SK-N-SH (cell line): ENCODE data around the gene COMMD3.

ENCODE experiments used
- CTCF ChIP-seq: fragments of 200-600 bp; sonication (generic); IDR thresholded peaks from 2 replicates; pipeline ENCODE4 v1.6.1; 2017; ENCODE audit warnings: antibody characterized with exemption, mild to moderate bottlenecking, moderate library complexity
- EP300 ChIP-seq, 2 experiments: IDR thresholded peaks; 2 replicates each; pipeline versions ENCODE4 v1.4.0 to v1.6.1; 2012; ENCODE audit warnings: borderline replicate concordance in 1 of 2, low read depth in 1 of 2, low read length in 1 of 2
- JUND ChIP-seq: IDR thresholded peaks from 2 replicates; pipeline ENCODE4 v1.4.0; 2012
- POLR2AphosphoS5 ChIP-seq: IDR thresholded peaks from 2 replicates; pipeline ENCODE4 v1.6.1; 2012; ENCODE audit warnings: low read depth, low read length
- RFX5 ChIP-seq: IDR thresholded peaks from 2 replicates; pipeline ENCODE4 v1.6.1; 2012; ENCODE audit warnings: mild to moderate bottlenecking, improper control_type of control experiment, low read length
- SMC3 ChIP-seq: IDR thresholded peaks from 2 replicates; pipeline ENCODE4 v1.6.1; 2012; ENCODE audit warnings: low read depth, low read length, improper control_type of control experiment
- TAF1 ChIP-seq: IDR thresholded peaks from 2 replicates; pipeline ENCODE4 v1.6.1; 2012; ENCODE audit warnings: low read depth, mild to moderate bottlenecking, low read length, moderate library complexity, borderline replicate concordance
- TEAD4 ChIP-seq: IDR thresholded peaks from 2 replicates; pipeline ENCODE4 v1.4.0; 2012; ENCODE audit warnings: mild to moderate bottlenecking, borderline replicate concordance; ENCODE audit not compliant: insufficient read depth
- ZBTB33 ChIP-seq: IDR thresholded peaks from 2 replicates; pipeline ENCODE4 v1.4.0; 2012; ENCODE audit warnings: low read depth, borderline replicate concordance
- TF ChIP-seq, protein P1 (sequence below): IDR thresholded peaks from 2 replicates; pipeline ENCODE4; 2012
- TF ChIP-seq, protein P2 (sequence below): IDR thresholded peaks from 2 replicates; pipeline ENCODE4 v1.4.0; 2012; ENCODE audit warnings: low read depth

GRCh38 chr10:22333167-22333974, 17.2 kb downstream of the COMMD3 start:
- no peak for TF ChIP-seq RFX5
- TF ChIP-seq EP300 (IDR thresholded peaks at IDR 0.05; ENCODE audit: borderline replicate concordance in 1 of 2, low read depth in 1 of 2, low read length in 1 of 2) = no peak
- no peak for TF ChIP-seq CTCF
- TF ChIP-seq SMC3 = no peak
- no peak for TF ChIP-seq ZBTB33
- no peak for TF ChIP-seq POLR2AphosphoS5
- TF ChIP-seq, protein P1, sequence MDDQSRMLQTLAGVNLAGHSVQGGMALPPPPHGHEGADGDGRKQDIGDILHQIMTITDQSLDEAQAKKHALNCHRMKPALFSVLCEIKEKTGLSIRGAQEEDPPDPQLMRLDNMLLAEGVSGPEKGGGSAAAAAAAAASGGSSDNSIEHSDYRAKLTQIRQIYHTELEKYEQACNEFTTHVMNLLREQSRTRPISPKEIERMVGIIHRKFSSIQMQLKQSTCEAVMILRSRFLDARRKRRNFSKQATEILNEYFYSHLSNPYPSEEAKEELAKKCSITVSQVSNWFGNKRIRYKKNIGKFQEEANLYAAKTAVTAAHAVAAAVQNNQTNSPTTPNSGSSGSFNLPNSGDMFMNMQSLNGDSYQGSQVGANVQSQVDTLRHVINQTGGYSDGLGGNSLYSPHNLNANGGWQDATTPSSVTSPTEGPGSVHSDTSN = no peak
- no peak for TF ChIP-seq TAF1
- no peak for TF ChIP-seq JUND
- TF ChIP-seq, protein P2, sequence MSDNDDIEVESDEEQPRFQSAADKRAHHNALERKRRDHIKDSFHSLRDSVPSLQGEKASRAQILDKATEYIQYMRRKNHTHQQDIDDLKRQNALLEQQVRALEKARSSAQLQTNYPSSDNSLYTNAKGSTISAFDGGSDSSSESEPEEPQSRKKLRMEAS = no peak
- TF ChIP-seq TEAD4 = no peak
